MCF 10A (cell line): ENCODE measurements around the gene BRSK2. TPM values are rescaled to one million over a fixed set of nuclear protein-coding genes. Genes with fewer than 3 reads are reported as not detected.

Experiments
- BruUV-seq: library from RNA; stranded (reverse); fragments of 400-500 nt; replicated peaks from 2 replicates; lab custom pipeline; 2021; lab: Mats Ljungman, UMichigan
- CTCF ChIA-PET: fragments of 300-600 bp; sonication (Branson Sonifier 250); formaldehyde crosslinking; extraction: SDS; loops from one replicate; lab custom pipeline; 2021; ENCODE audit warnings: antibody characterized with exemption, inconsistent platforms; lab: Yijun Ruan, JAX
- POLR2A ChIA-PET: fragments of 300-600, 350-650 bp; sonication (Branson Sonifier 250); formaldehyde crosslinking; extraction: SDS; loops from one replicate; lab custom pipeline; 2020; ENCODE audit warnings: antibody characterized with exemption, inconsistent platforms; lab: Yijun Ruan, JAX
- DNase-seq: peaks from one replicate; pipeline ENCODE4 v3.0.0-alpha.2; 2018; ENCODE audit not compliant: unreplicated experiment
- H3K27ac Mint-ChIP-seq: one replicate; pipeline ENCODE4 v1.8.0; 2022; ENCODE audit warnings: mild to moderate bottlenecking, low read depth, mixed read lengths; ENCODE audit not compliant: unreplicated experiment
- H3K27me3 Mint-ChIP-seq: one replicate; pipeline ENCODE4 v1.8.0; 2022; ENCODE audit warnings: mixed read lengths; ENCODE audit not compliant: insufficient read depth, unreplicated experiment
- H3K36me3 Mint-ChIP-seq: one replicate; pipeline ENCODE4 v1.8.0; 2022; ENCODE audit warnings: mild to moderate bottlenecking, moderate library complexity, mixed read lengths; ENCODE audit not compliant: insufficient read depth, unreplicated experiment
- H3K4me1 Mint-ChIP-seq: one replicate; pipeline ENCODE4 v1.8.0; 2022; ENCODE audit warnings: mixed read lengths; ENCODE audit not compliant: insufficient read depth, unreplicated experiment
- H3K4me3 Mint-ChIP-seq: one replicate; pipeline ENCODE4 v1.8.0; 2022; ENCODE audit warnings: mild to moderate bottlenecking, moderate library complexity, mixed read lengths; ENCODE audit not compliant: unreplicated experiment
- H3K9me3 Mint-ChIP-seq: one replicate; pipeline ENCODE4 v1.8.0; 2022; ENCODE audit warnings: mixed read lengths; ENCODE audit not compliant: unreplicated experiment
- CTCF ChIP-seq: fragments of 200-600 bp; IDR thresholded peaks from one replicate; pipeline ENCODE4 v1.8.0; 2022; ENCODE audit warnings: antibody characterized with exemption, mild to moderate bottlenecking; ENCODE audit not compliant: unreplicated experiment
- intact Hi-C: fragments of 100-400 bp; cut with micrococcal nuclease; formaldehyde crosslinking; loops from 2 replicates; pipeline ENCODE4 v1.14.1; 2022
- total RNA-seq: library from RNA; stranded (reverse); gene quantifications from 2 replicates; pipeline ENCODE4 v1.2.3, GENCODE V29; 2022

The BRSK2 gene
- total RNA-seq, 1 experiment from 2014 or later, result 0.44 TPM

GRCh38 chr11:1389103-1389931, 417 bp upstream of the BRSK2 start:
- no TSS peak for BruUV-seq
- intact Hi-C loops, result loop anchor here (10.0 kb wide), 1 partner anchor 85 kb away; the partner anchor contains the start of gene TOLLIP
- H3K36me3 Mint-ChIP-seq, result peaks cover 6% of the 10 kb centered on the region
- CTCF ChIA-PET, result interaction anchor here (0.5 to 1.0 kb wide), 2 partner anchors 87 to 503 kb away, joined by 3 read pairs; no protein-coding TSS in a partner anchor
- H3K27me3 Mint-ChIP-seq, result no peaks in the 10 kb centered on the region
- peak; percentile 90 for DNase-seq
- POLR2A ChIA-PET, result interaction anchor here (0.6 to 1.1 kb wide), 3 partner anchors 80 to 548 kb away, joined by 3 read pairs; partner anchors contain the start of gene TOLLIP
- H3K27ac Mint-ChIP-seq, result no peak overlapping the region
- no peak for TF ChIP-seq CTCF
- no peaks in the 10 kb centered on the region for H3K4me1 Mint-ChIP-seq
- peak overlapping the region; percentile 14 for H3K4me3 Mint-ChIP-seq
- no peaks in the 10 kb centered on the region for H3K9me3 Mint-ChIP-seq

- TF ChIP-seq CTCF, result no peak
- no peak for DNase-seq
- no peak overlapping the region for H3K4me3 Mint-ChIP-seq
- BruUV-seq, result no TSS peak
- peaks cover 6% of the 10 kb centered on the region for H3K36me3 Mint-ChIP-seq
- POLR2A ChIA-PET, result no interaction called here
- CTCF ChIA-PET, result no interaction called here
- no peaks in the 10 kb centered on the region for H3K4me1 Mint-ChIP-seq
- H3K27ac Mint-ChIP-seq, result no peak overlapping the region
- intact Hi-C loops, result no loop called here
- no peaks in the 10 kb centered on the region for H3K9me3 Mint-ChIP-seq
- H3K27me3 Mint-ChIP-seq, result no peaks in the 10 kb centered on the region
Observed at GRCh38 chr11:1390569-1391164, 933 bp downstream of the BRSK2 start.

GRCh38 chr11:1391165-1392075, 1.7 kb downstream of the BRSK2 start:
- ChIA-PET POLR2A (interaction anchor here (1.4 kb wide), 1 partner anchor 10 kb away, joined by 5 read pairs; no protein-coding TSS in a partner anchor), CTCF (no interaction called here)
- Mint-ChIP-seq H3K4me3 (no peak overlapping the region), H3K9me3 (no peaks in the 10 kb centered on the region), H3K4me1 (no peaks in the 10 kb centered on the region), H3K27ac (no peak overlapping the region), H3K27me3 (no peaks in the 10 kb centered on the region), H3K36me3 (peaks cover 6% of the 10 kb centered on the region)
- intact Hi-C loops, result no loop called here
- no TSS peak for BruUV-seq
- no peak for DNase-seq
- no peak for TF ChIP-seq CTCF
